ENCODE measurements around the gene SHBG. TPM values are rescaled to one million over a fixed set of nuclear protein-coding genes. Genes with fewer than 3 reads are reported as not detected.
A peak's percentile ranks its signal among the peaks of the same experiment; 100 is the strongest.

Gene SHBG
- total and polyA plus RNA-seq, 10 of the 15 experiments (the other 5 are each of a cell fraction or from before 2014, with no cell fraction given) = not detected

- TF ChIP-seq MLLT1 (IDR thresholded peaks at IDR 0.05) (peak; percentile 88), SUPT20H (IDR thresholded peaks at IDR 0.05; ENCODE audit: borderline replicate concordance, control insufficient read depth, low read depth, low read length) (no peak), RB1 (IDR thresholded peaks at IDR 0.05; ENCODE audit: borderline replicate concordance) (peak; percentile 87; the same call in 1 of the 2 replicates), ZNF592 (IDR thresholded peaks at IDR 0.05) (no peak), NFIC (IDR thresholded peaks at IDR 0.05; ENCODE audit: low read depth, low read length) (no peak), MEF2A (IDR thresholded peaks at IDR 0.05; ENCODE audit: insufficient read depth, low read depth, low read length) (no peak), CTCF (IDR thresholded peaks at IDR 0.05 in 2 of 3, conservative IDR thresholded peaks at IDR 0.05 in 1 of 3; ENCODE audit: control insufficient read depth in 2 of 3, extremely low read depth in 1 of 3, insufficient read depth in 1 of 3, low read depth in 3 of 3, low read length in 3 of 3) (no peak), RCOR1 (conservative IDR thresholded peaks at IDR 0.05; ENCODE audit: low read depth, low read length) (no peak; the same call in 1 of the 2 replicates), STAT1 (conservative IDR thresholded peaks at IDR 0.05) (peak; percentile 79; the same call in 1 of the 2 replicates), SMC3 (IDR thresholded peaks at IDR 0.05; ENCODE audit: borderline replicate concordance, low read length) (no peak; the same call in 1 of the 2 replicates), KAT2A (conservative IDR thresholded peaks at IDR 0.05; ENCODE audit: control insufficient read depth, low read depth, low read length) (no peak), MYB (IDR thresholded peaks at IDR 0.05; ENCODE audit: borderline replicate concordance, low read depth, low read length) (no peak), NFYA (IDR thresholded peaks at IDR 0.05; ENCODE audit: borderline replicate concordance, low read depth, low read length) (no peak), JUNB (IDR thresholded peaks at IDR 0.05) (no peak)
- TF ChIP-seq, protein P1, sequence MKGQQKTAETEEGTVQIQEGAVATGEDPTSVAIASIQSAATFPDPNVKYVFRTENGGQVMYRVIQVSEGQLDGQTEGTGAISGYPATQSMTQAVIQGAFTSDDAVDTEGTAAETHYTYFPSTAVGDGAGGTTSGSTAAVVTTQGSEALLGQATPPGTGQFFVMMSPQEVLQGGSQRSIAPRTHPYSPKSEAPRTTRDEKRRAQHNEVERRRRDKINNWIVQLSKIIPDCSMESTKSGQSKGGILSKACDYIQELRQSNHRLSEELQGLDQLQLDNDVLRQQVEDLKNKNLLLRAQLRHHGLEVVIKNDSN (IDR thresholded peaks at IDR 0.05; ENCODE audit: borderline replicate concordance, extremely low read length, insufficient read depth, low read depth, low read length) = no peak
- TF ChIP-seq, protein P2, sequence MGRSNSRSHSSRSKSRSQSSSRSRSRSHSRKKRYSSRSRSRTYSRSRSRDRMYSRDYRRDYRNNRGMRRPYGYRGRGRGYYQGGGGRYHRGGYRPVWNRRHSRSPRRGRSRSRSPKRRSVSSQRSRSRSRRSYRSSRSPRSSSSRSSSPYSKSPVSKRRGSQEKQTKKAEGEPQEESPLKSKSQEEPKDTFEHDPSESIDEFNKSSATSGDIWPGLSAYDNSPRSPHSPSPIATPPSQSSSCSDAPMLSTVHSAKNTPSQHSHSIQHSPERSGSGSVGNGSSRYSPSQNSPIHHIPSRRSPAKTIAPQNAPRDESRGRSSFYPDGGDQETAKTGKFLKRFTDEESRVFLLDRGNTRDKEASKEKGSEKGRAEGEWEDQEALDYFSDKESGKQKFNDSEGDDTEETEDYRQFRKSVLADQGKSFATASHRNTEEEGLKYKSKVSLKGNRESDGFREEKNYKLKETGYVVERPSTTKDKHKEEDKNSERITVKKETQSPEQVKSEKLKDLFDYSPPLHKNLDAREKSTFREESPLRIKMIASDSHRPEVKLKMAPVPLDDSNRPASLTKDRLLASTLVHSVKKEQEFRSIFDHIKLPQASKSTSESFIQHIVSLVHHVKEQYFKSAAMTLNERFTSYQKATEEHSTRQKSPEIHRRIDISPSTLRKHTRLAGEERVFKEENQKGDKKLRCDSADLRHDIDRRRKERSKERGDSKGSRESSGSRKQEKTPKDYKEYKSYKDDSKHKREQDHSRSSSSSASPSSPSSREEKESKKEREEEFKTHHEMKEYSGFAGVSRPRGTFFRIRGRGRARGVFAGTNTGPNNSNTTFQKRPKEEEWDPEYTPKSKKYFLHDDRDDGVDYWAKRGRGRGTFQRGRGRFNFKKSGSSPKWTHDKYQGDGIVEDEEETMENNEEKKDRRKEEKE (IDR thresholded peaks at IDR 0.05) = no peak
Observed at GRCh38 chr17:7583253-7584109, 46.5 kb upstream of the SHBG start, which contains the start of gene MPDU1 (continued).
